ENCODE measurements around the gene CEACAM3.
"Not testable (repeated sequence)": the region's sequence is repeated elsewhere in the genome, so short reads cannot be mapped to it uniquely, and the experiment has no call there.

The CEACAM3 gene

DNA sequence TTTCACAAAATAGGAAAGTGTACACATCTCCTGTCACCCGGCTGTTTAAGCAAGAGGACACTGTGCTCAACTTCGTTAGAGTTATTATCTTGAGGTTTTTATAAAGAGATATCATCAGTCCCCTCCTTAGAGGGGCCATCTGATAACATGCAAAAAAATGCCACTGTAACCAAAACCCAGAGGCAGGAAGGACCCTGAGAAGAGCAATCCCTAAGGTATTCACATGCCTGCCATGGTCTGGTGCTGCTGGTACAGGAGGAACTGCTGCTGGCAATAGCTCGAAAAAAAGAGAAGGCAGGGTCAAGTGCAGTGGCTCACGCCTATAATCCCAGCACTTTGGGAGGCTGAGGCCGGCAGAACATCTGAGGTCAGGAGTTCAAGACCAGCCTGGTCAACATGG, 12.8 kb upstream of the CEACAM3 start:
- H3K9me3 Mint-ChIP-seq = no peaks in the 10 kb centered on the region
- H3K4me3 Mint-ChIP-seq = no peak overlapping the region
- H3K27ac Mint-ChIP-seq = no peak overlapping the region
- peaks cover 71% of the 10 kb centered on the region for H3K27me3 Mint-ChIP-seq (ENCODE audit: low read depth)
- H3K36me3 Mint-ChIP-seq (ENCODE audit: low read depth) = no peaks in the 10 kb centered on the region
- peaks cover 15% of the 10 kb centered on the region for H3K4me1 Mint-ChIP-seq (ENCODE audit: low read depth)

DNA sequence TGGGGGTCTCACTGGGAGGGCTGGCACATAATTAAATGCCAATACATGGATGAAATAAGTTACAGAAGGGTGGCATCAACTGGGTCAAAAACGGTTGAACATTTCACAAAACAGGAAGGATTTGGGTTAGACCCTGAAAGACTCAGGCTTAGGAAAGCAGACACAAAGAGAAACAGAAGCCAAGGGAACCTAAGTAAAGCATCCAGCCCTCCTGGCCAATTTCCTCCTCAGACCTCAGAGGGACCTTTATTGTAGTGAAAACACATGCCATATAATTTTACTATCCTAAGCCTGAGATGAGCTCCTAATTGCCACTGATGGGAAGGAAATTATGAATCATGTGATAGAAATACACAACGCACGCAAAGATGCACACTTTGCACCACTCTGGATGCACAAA, 12.1 kb upstream of the CEACAM3 start:
- peaks cover 70% of the 10 kb centered on the region for H3K27me3 Mint-ChIP-seq (ENCODE audit: low read depth)
- no peak overlapping the region for H3K4me3 Mint-ChIP-seq
- H3K36me3 Mint-ChIP-seq (ENCODE audit: low read depth) = no peaks in the 10 kb centered on the region
- no peak overlapping the region for H3K27ac Mint-ChIP-seq
- peaks cover 15% of the 10 kb centered on the region for H3K4me1 Mint-ChIP-seq (ENCODE audit: low read depth)
- H3K9me3 Mint-ChIP-seq = no peaks in the 10 kb centered on the region

GRCh38 chr19:41784743-41785142, 11.6 kb upstream of the CEACAM3 start:
- Mint-ChIP-seq H3K9me3 (no peaks in the 10 kb centered on the region), H3K27ac (no peak overlapping the region), H3K36me3 (ENCODE audit: low read depth) (no peaks in the 10 kb centered on the region), H3K4me3 (peak overlapping the region; percentile 0), H3K4me1 (ENCODE audit: low read depth) (peaks cover 15% of the 10 kb centered on the region), H3K27me3 (ENCODE audit: low read depth) (peaks cover 69% of the 10 kb centered on the region)

- Mint-ChIP-seq H3K9me3 (no peaks in the 10 kb centered on the region), H3K27ac (no peak overlapping the region), H3K27me3 (ENCODE audit: low read depth) (peaks cover 63% of the 10 kb centered on the region), H3K4me3 (no peak overlapping the region), H3K4me1 (ENCODE audit: low read depth) (peaks cover 15% of the 10 kb centered on the region), H3K36me3 (ENCODE audit: low read depth) (no peaks in the 10 kb centered on the region)
Observed at GRCh38 chr19:41785653-41786052, 10.7 kb upstream of the CEACAM3 start.

DNA sequence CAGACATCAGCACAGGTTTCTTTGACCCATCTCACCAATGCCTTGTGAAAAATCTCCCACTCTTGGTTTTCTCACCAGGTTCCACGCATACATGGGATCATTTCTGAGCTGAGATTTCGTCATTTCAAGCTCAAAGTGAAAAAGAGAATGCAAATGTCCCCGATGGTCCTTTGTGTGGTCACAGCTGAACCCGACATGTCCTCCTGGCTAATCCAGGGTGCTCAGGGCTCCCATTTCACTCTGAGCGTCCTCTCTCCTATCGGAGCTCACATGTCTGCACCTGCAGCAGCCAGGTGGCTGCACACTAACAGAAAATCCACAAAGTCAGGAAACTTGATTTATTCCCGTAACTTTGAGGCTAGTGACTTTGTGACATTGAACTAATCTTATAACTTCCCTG, 9.3 kb upstream of the CEACAM3 start:
- Mint-ChIP-seq H3K27ac (no peak overlapping the region), H3K27me3 (ENCODE audit: low read depth) (peaks cover 60% of the 10 kb centered on the region), H3K4me3 (no peak overlapping the region), H3K4me1 (ENCODE audit: low read depth) (peaks cover 15% of the 10 kb centered on the region), H3K9me3 (no peaks in the 10 kb centered on the region), H3K36me3 (ENCODE audit: low read depth) (no peaks in the 10 kb centered on the region)

DNA sequence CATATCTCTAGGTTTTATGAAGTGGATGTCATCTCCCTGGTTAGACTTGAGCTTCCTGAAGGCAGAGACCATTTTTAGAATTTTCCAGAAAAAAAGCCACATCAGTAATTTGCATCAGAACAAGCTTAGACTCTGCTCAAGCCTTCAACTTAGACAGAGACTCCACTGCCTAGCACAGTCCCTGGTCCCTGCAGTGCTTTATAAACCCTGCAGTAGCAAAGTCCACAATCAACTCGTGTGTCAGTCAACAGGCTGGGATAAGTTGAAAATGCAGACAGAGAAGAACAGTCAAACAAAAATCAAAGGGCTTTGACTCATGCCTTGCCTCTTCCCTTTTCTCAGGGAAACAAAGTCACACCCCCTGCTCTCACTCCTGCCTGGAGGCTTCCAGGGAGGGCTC, 7.9 kb upstream of the CEACAM3 start:
- not testable (repeated sequence) for H3K27ac Mint-ChIP-seq; H3K36me3 Mint-ChIP-seq (ENCODE audit: low read depth); H3K9me3 Mint-ChIP-seq; H3K4me3 Mint-ChIP-seq
- peaks cover 19% of the 10 kb centered on the region for H3K4me1 Mint-ChIP-seq (ENCODE audit: low read depth)
- peaks cover 63% of the 10 kb centered on the region for H3K27me3 Mint-ChIP-seq (ENCODE audit: low read depth)

DNA sequence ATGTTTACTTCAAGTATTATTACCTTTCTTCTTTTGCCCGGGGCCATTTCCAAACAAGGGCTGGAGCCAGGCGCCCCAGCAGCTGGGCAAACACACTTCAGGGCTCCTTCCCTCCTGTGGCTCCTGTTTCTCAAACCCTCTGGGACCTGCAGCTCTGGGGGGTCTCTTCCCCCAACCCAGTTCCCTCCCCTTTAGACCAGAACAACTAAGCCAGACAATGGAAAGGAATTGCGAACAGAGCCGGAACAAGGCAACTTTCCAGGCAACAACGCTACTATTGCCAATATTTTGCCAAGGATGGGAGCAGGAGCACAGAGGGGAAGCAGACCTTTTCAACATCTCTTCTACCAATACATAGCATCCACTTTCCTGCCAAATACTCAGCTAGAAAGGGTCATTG, 7.3 kb upstream of the CEACAM3 start:
- H3K27me3 Mint-ChIP-seq (ENCODE audit: low read depth) = peaks cover 61% of the 10 kb centered on the region
- H3K36me3 Mint-ChIP-seq (ENCODE audit: low read depth); H3K27ac Mint-ChIP-seq; H3K9me3 Mint-ChIP-seq; H3K4me3 Mint-ChIP-seq: not testable (repeated sequence)
- peaks cover 19% of the 10 kb centered on the region for H3K4me1 Mint-ChIP-seq (ENCODE audit: low read depth)

GRCh38 chr19:41792513-41793413, 3.6 kb upstream of the CEACAM3 start:
- no peaks in the 10 kb centered on the region for H3K36me3 Mint-ChIP-seq (ENCODE audit: low read depth)
- H3K4me3 Mint-ChIP-seq = no peak overlapping the region
- H3K4me1 Mint-ChIP-seq (ENCODE audit: low read depth) = peaks cover 8% of the 10 kb centered on the region
- H3K9me3 Mint-ChIP-seq = no peaks in the 10 kb centered on the region
- H3K27me3 Mint-ChIP-seq (ENCODE audit: low read depth) = peaks cover 43% of the 10 kb centered on the region
- H3K27ac Mint-ChIP-seq = no peak overlapping the region

- Mint-ChIP-seq H3K36me3 (ENCODE audit: low read depth) (no peaks in the 10 kb centered on the region), H3K9me3 (no peaks in the 10 kb centered on the region), H3K27me3 (ENCODE audit: low read depth) (peaks cover 42% of the 10 kb centered on the region), H3K4me1 (ENCODE audit: low read depth) (peaks cover 8% of the 10 kb centered on the region), H3K27ac (no peak overlapping the region), H3K4me3 (no peak overlapping the region)
Observed at GRCh38 chr19:41793414-41793727, 3.0 kb upstream of the CEACAM3 start.

- no peak overlapping the region for H3K4me3 Mint-ChIP-seq
- peaks cover 32% of the 10 kb centered on the region for H3K27me3 Mint-ChIP-seq (ENCODE audit: low read depth)
- H3K36me3 Mint-ChIP-seq (ENCODE audit: low read depth) = no peaks in the 10 kb centered on the region
- no peak overlapping the region for H3K27ac Mint-ChIP-seq
- H3K9me3 Mint-ChIP-seq = no peaks in the 10 kb centered on the region
- H3K4me1 Mint-ChIP-seq (ENCODE audit: low read depth) = peaks cover 8% of the 10 kb centered on the region
Observed at GRCh38 chr19:41795031-41795461, 1.3 kb upstream of the CEACAM3 start.

DNA sequence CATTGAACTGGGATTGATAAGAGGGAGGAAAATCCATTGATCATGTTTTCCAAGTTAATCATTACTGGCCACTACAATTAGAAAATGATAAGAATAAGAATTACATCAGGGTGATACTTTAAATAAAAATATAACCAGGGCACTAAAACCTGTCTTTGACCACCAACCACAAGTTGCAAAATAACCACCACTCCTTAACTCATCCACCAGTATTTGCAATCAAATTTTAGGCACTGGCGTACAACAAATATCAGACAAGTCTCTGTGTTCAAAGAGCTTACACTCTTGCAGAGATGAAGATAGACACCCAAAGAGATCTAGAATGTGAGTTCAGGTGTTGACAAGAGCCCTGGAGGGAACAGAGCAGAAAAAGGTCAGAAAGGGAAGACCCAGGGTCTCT, 514 bp downstream of the CEACAM3 start:
- peaks cover 28% of the 10 kb centered on the region for H3K27me3 Mint-ChIP-seq (ENCODE audit: low read depth)
- peaks cover 13% of the 10 kb centered on the region for H3K4me1 Mint-ChIP-seq (ENCODE audit: low read depth)
- no peak overlapping the region for H3K4me3 Mint-ChIP-seq
- no peaks in the 10 kb centered on the region for H3K9me3 Mint-ChIP-seq
- no peak overlapping the region for H3K27ac Mint-ChIP-seq
- H3K36me3 Mint-ChIP-seq (ENCODE audit: low read depth) = no peaks in the 10 kb centered on the region

DNA sequence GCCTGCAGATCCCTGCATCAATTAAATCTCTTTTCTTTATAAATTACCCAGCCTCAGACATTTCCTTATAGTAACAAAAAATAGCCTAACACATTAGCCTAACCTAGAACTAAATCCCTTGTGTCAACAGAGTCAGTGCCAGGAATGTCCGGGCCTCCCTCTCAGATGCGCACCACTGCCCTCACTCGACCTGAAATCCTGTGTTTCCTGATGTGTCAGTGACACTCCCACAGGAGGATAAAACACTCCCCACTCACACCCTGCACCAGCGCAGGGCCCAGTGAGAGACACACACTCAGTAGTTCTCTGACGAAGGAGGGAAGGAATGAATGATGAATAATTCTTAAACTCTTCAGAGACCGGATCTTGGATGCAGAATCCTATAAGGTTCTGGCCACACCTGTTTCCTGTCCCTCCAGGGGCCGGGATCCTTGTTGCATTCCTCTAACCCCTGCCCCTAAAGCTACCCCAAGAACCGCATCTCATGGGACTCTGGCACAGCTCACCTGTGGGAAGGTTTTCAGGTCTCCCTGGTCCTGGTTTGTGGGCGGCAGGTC, 3.1 kb downstream of the CEACAM3 start:
- Mint-ChIP-seq H3K27ac (no peak overlapping the region), H3K4me1 (ENCODE audit: low read depth) (peaks cover 27% of the 10 kb centered on the region), H3K4me3 (no peak overlapping the region), H3K27me3 (ENCODE audit: low read depth) (peaks cover 9% of the 10 kb centered on the region), H3K36me3 (ENCODE audit: low read depth) (no peaks in the 10 kb centered on the region), H3K9me3 (no peaks in the 10 kb centered on the region)

- Mint-ChIP-seq H3K4me1 (ENCODE audit: low read depth) (peaks cover 31% of the 10 kb centered on the region), H3K27me3 (ENCODE audit: low read depth) (peaks cover 3% of the 10 kb centered on the region), H3K27ac (no peak overlapping the region), H3K36me3 (ENCODE audit: low read depth) (no peaks in the 10 kb centered on the region), H3K4me3 (no peak overlapping the region), H3K9me3 (no peaks in the 10 kb centered on the region)
Observed at GRCh38 chr19:41801031-41801430, 4.6 kb downstream of the CEACAM3 start.

DNA sequence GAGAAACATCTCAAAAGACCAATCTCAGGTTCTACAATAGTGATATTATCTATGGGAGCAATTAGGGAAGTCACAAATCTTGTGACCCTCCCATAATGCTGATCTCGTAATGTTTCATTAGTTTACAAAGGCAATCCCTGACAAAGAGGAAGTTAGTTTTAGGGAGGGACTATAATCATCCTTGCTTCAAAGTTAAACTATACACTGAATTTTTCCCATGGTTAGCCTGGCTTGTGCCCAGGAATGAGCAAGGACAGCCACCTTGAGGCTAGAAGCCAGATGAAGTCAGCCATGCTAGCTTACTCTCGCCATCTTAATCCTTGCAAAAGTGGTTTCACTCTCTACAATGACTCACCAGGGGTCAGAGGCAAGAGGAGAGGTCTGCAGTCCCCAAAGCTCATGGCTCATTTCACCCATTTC, 5.4 kb downstream of the CEACAM3 start:
- H3K9me3 Mint-ChIP-seq = no peaks in the 10 kb centered on the region
- peak overlapping the region; percentile 46 for H3K27ac Mint-ChIP-seq
- no peaks in the 10 kb centered on the region for H3K36me3 Mint-ChIP-seq (ENCODE audit: low read depth)
- H3K4me1 Mint-ChIP-seq (ENCODE audit: low read depth) = peaks cover 34% of the 10 kb centered on the region
- no peaks in the 10 kb centered on the region for H3K27me3 Mint-ChIP-seq (ENCODE audit: low read depth)
- no peak overlapping the region for H3K4me3 Mint-ChIP-seq

- no peaks in the 10 kb centered on the region for H3K36me3 Mint-ChIP-seq (ENCODE audit: low read depth)
- H3K9me3 Mint-ChIP-seq = no peaks in the 10 kb centered on the region
- no peaks in the 10 kb centered on the region for H3K27me3 Mint-ChIP-seq (ENCODE audit: low read depth)
- peak overlapping the region; percentile 11 for H3K4me3 Mint-ChIP-seq
- H3K27ac Mint-ChIP-seq = peak overlapping the region; percentile 65
- H3K4me1 Mint-ChIP-seq (ENCODE audit: low read depth) = peaks cover 34% of the 10 kb centered on the region
Observed at GRCh38 chr19:41802770-41803169, 6.4 kb downstream of the CEACAM3 start.

Data from T-helper 1 cell treated with Interleukin-12 subunit alpha and Interleukin-12 subunit beta and Interleukin-4 antibody, amounts not matched to agents 30 μg/mL and 1 μg/mL, for 36 hours (primary cell).